Prostate gland (tissue), 2 donors: ENCODE results near the gene ATP6V0E2. TPM values are rescaled to one million over a fixed set of nuclear protein-coding genes. Genes with fewer than 3 reads are reported as not detected.

Experiments
- DNase-seq: peaks from one replicate; pipeline ENCODE4 v3.0.0-alpha.2; 2019; ENCODE audit warnings: low spot score
- H3K27ac ChIP-seq, 2 donors: fragments of 200-600 bp; sonication (generic); 2 replicates each; pipeline ENCODE4 v1.5.1; 2017 to 2019
- H3K27me3 ChIP-seq: fragments of 200-600 bp; sonication (generic); replicated peaks from 2 replicates; pipeline ENCODE4 v1.5.1; 2019; ENCODE audit not compliant: insufficient read depth
- H3K36me3 ChIP-seq, 2 donors: fragments of 200-600 bp; sonication (generic); 1 replicate in 1 of 2; 2 replicates in 1 of 2; pipeline versions ENCODE4 v1.5.1 to v1.8.1; 2017 to 2019
- H3K4me1 ChIP-seq: fragments of 200-600 bp; sonication (generic); replicated peaks from 2 replicates; pipeline ENCODE4 v1.5.1; 2019
- H3K4me3 ChIP-seq, 2 donors: fragments of 200-600 bp; sonication (generic); 2 replicates each; pipeline ENCODE4 v1.5.1; 2017 to 2019
- H3K9me3 ChIP-seq: fragments of 200-600 bp; sonication (generic); 2 replicates; pipeline ENCODE4 v1.5.1; 2017
- CTCF ChIP-seq, 4 experiments: fragments of 200-600 bp in 2 of 4; fragments of 450-650 bp in 2 of 4; sonication (generic) in 2 of 4; IDR thresholded peaks; 1 replicate in 3 of 4; 2 replicates in 1 of 4; pipeline ENCODE4 v1.5.1; 2016 to 2019; ENCODE audit warnings: antibody characterized with exemption in 4 of 4, mild to moderate bottlenecking in 2 of 4, moderate library complexity in 2 of 4
- POLR2A ChIP-seq: fragments of 450-650 bp; IDR thresholded peaks from one replicate; pipeline ENCODE4 v1.6.1; 2016; ENCODE audit warnings: antibody characterized with exemption, mild to moderate bottlenecking
- POLR2AphosphoS5 ChIP-seq: sonication (generic); formaldehyde crosslinking; IDR thresholded peaks from one replicate; pipeline ENCODE4 v1.6.1; 2017; ENCODE audit warnings: antibody characterized with exemption
- WGBS: methylation state at CpG from one replicate; pipeline ENCODE4 v1.1.5; 2018; 5-methylcytosine and 5-hydroxymethylcytosine counted together
- intact Hi-C: fragments of 100-400 bp; cut with DNase I; formaldehyde crosslinking; loops from one replicate; pipeline ENCODE4 v1.14.2; 2022
- total RNA-seq, 2 donors: library from RNA; depleted of rRNA; stranded (reverse); fragments of >200 nt; gene quantifications; one replicate each; pipeline ENCODE4 v1.1.0, GENCODE V29; 2016

The ATP6V0E2 gene
- total RNA-seq, 2 donors from 2014 or later, result 67.3 to 95.3 TPM

- Histone ChIP-seq H3K27ac (no peak overlapping the region), H3K27me3 (no peaks in the 10 kb centered on the region), H3K9me3 (no peaks in the 10 kb centered on the region), H3K4me3 (no peak overlapping the region), H3K36me3 (peaks cover 0 to 5% of the 10 kb centered on the region in 2 donors), H3K4me1 (peaks cover 4% of the 10 kb centered on the region)
- no peak for DNase-seq
- TF ChIP-seq POLR2AphosphoS5 (no peak), POLR2A (no peak)
- intact Hi-C loops, result no loop called here
- WGBS, result 89% methylated on average over 6 of the region's 6 CpGs
Measured at GRCh38 chr7:149869867-149870266, 3.9 kb upstream of the ATP6V0E2 start.

GRCh38 chr7:149870274-149870673, 3.5 kb upstream of the ATP6V0E2 start:
- Histone ChIP-seq H3K27ac (no peak overlapping the region), H3K27me3 (no peaks in the 10 kb centered on the region), H3K4me3 (no peak overlapping the region), H3K9me3 (no peaks in the 10 kb centered on the region), H3K4me1 (peaks cover 4% of the 10 kb centered on the region), H3K36me3 (peaks cover 0 to 2% of the 10 kb centered on the region in 2 donors)
- 89% methylated on average over 3 of the region's 3 CpGs for WGBS
- no peak for TF ChIP-seq POLR2AphosphoS5
- TF ChIP-seq CTCF (IDR thresholded peaks at IDR 0.05), result no peak
- TF ChIP-seq POLR2A, result no peak
- no peak for DNase-seq
- intact Hi-C loops, result no loop called here

GRCh38 chr7:149870701-149871483, 2.9 kb upstream of the ATP6V0E2 start:
- WGBS, result 84% methylated on average over 12 of the region's 12 CpGs
- no peak for TF ChIP-seq CTCF (IDR thresholded peaks at IDR 0.05)
- no peak for TF ChIP-seq POLR2A
- TF ChIP-seq POLR2AphosphoS5, result no peak
- no peak overlapping the region for H3K27ac ChIP-seq
- intact Hi-C loops, result no loop called here
- H3K9me3 ChIP-seq, result no peaks in the 10 kb centered on the region
- no peak overlapping the region for H3K4me3 ChIP-seq
- peaks cover 4% of the 10 kb centered on the region for H3K4me1 ChIP-seq
- H3K36me3 ChIP-seq, result no peaks in the 10 kb centered on the region
- no peaks in the 10 kb centered on the region for H3K27me3 ChIP-seq
- no peak for DNase-seq

- Histone ChIP-seq H3K27me3 (no peaks in the 10 kb centered on the region), H3K27ac (no peak overlapping the region), H3K4me1 (peaks cover 4% of the 10 kb centered on the region), H3K4me3 (no peak overlapping the region), H3K36me3 (no peaks in the 10 kb centered on the region), H3K9me3 (no peaks in the 10 kb centered on the region)
- DNase-seq, result no peak
- TF ChIP-seq POLR2AphosphoS5 (no peak), POLR2A (no peak), CTCF (IDR thresholded peaks at IDR 0.05) (no peak)
- WGBS, result 93% methylated on average over 1 of the region's 1 CpG
- intact Hi-C loops, result no loop called here
Measured at GRCh38 chr7:149871576-149871975, 2.2 kb upstream of the ATP6V0E2 start.

GRCh38 chr7:149872419-149873073, 1.2 kb upstream of the ATP6V0E2 start:
- H3K4me3 ChIP-seq, result peak overlapping the region; percentile 61 to 82
- H3K4me1 ChIP-seq, result peaks cover 4% of the 10 kb centered on the region
- no peaks in the 10 kb centered on the region for H3K36me3 ChIP-seq
- peak overlapping the region; percentile 82 to 91 for H3K27ac ChIP-seq
- intact Hi-C loops, result loop anchor here (2.0 kb wide), 1 partner anchor 34 kb away; the partner anchor contains the start of gene ZNF862
- WGBS, result 17% methylated on average over 13 of the region's 13 CpGs
- TF ChIP-seq CTCF (IDR thresholded peaks at IDR 0.05) (peak in 2 of 4 experiments; percentile 34 to 44), POLR2AphosphoS5 (peak; percentile 64), POLR2A (peak; percentile 45)
- H3K27me3 ChIP-seq, result no peaks in the 10 kb centered on the region
- H3K9me3 ChIP-seq, result no peaks in the 10 kb centered on the region
- peak; percentile 62 for DNase-seq
